SH-SY5Y (cell line): ENCODE measurements around the gene CNTN5.

Experiments
- GATA2 ChIP-seq: IDR thresholded peaks from 2 replicates; pipeline ENCODE4 v1.6.1; 2011; ENCODE audit warnings: mild to moderate bottlenecking, low read depth, low read length
- GATA3 ChIP-seq: IDR thresholded peaks from 2 replicates; pipeline ENCODE4 v1.6.1; 2011; ENCODE audit warnings: low read depth, mild to moderate bottlenecking, low read length, moderate library complexity

- TF ChIP-seq GATA2, result no peak
- no peak for TF ChIP-seq GATA3
Measured at GRCh38 chr11:99200720-99201119, 180.0 kb downstream of the CNTN5 start.
